GM19463 (cell line): ENCODE data around the gene UQCR10.
"Not testable (repeated sequence)": the region's sequence is repeated elsewhere in the genome, so short reads cannot be mapped to it uniquely, and the experiment has no call there.

Source experiments
- ATAC-seq: cut with Tn5 transposase; IDR thresholded peaks from one replicate; pipeline ENCODE4 v1.9.1; 2021; ENCODE audit warnings: mild to moderate bottlenecking, moderate library complexity; ENCODE audit not compliant: unreplicated experiment

The UQCR10 gene

GRCh38 chr22:29737251-29738117 lies 29.7 kb upstream of the UQCR10 start:
- no peak for ATAC-seq

- no peak for ATAC-seq
Measured at GRCh38 chr22:29738118-29738815, 28.9 kb upstream of the UQCR10 start.

- no peak for ATAC-seq
Measured at GRCh38 chr22:29739346-29739875, 27.8 kb upstream of the UQCR10 start.

GRCh38 chr22:29740216-29740615 lies 27.0 kb upstream of the UQCR10 start:
- ATAC-seq = no peak

- no peak for ATAC-seq
Measured at GRCh38 chr22:29741926-29742325, 25.2 kb upstream of the UQCR10 start.

- ATAC-seq = no peak
Measured at GRCh38 chr22:29742326-29742725, 24.8 kb upstream of the UQCR10 start.

- no peak for ATAC-seq
Measured at GRCh38 chr22:29744902-29745301, 22.3 kb upstream of the UQCR10 start.

- ATAC-seq = no peak
Measured at GRCh38 chr22:29747832-29748231, 19.3 kb upstream of the UQCR10 start.

- ATAC-seq = no peak
Measured at GRCh38 chr22:29748248-29748893, 18.8 kb upstream of the UQCR10 start.

GRCh38 chr22:29750029-29750428 lies 17.1 kb upstream of the UQCR10 start:
- no peak for ATAC-seq

GRCh38 chr22:29750559-29751538 lies 16.3 kb upstream of the UQCR10 start:
- ATAC-seq = no peak

- no peak for ATAC-seq
Measured at GRCh38 chr22:29751669-29752068, 15.5 kb upstream of the UQCR10 start.

GRCh38 chr22:29753808-29754657 lies 13.1 kb upstream of the UQCR10 start:
- ATAC-seq = no peak

GRCh38 chr22:29754658-29755395 lies 12.3 kb upstream of the UQCR10 start:
- ATAC-seq = not testable (repeated sequence)

GRCh38 chr22:29755889-29756288 lies 11.3 kb upstream of the UQCR10 start:
- no peak for ATAC-seq

- no peak for ATAC-seq
Measured at GRCh38 chr22:29756341-29756740, 10.8 kb upstream of the UQCR10 start.

- ATAC-seq = no peak
Measured at GRCh38 chr22:29757096-29757495, 10.1 kb upstream of the UQCR10 start.

GRCh38 chr22:29758068-29758622 lies 9.0 kb upstream of the UQCR10 start:
- no peak for ATAC-seq
